ENCODE measurements around the gene STON1. TPM values are rescaled to one million over a fixed set of nuclear protein-coding genes. Genes with fewer than 3 reads are reported as not detected.
"Not testable (repeated sequence)": the region's sequence is repeated elsewhere in the genome, so short reads cannot be mapped to it uniquely, and the experiment has no call there.

Gene STON1
- total RNA-seq, 2 donors from 2014 or later = 34.0 to 48.7 TPM

GRCh38 chr2:48617618-48618017 is 87.7 kb downstream of the STON1 start, which contains the start of gene GTF2A1L:
Gene GTF2A1L, plus strand, starts transcription at chr2:48617856. Its CDS starts 19 bp downstream, at chr2:48617875.
- no peaks in the 10 kb centered on the region for H3K4me1 ChIP-seq (replicated peaks)
- TF ChIP-seq CTCF (IDR thresholded peaks at IDR 0.05) (no peak), POLR2A (IDR thresholded peaks at IDR 0.05) (no peak), POLR2AphosphoS5 (IDR thresholded peaks at IDR 0.05) (no peak)
- H3K27ac ChIP-seq = no peak within 1 kb of the TSS
- H3K36me3 ChIP-seq = no peaks in the 10 kb centered on the region
- no peaks in the 10 kb centered on the region for H3K9me3 ChIP-seq
- 79% methylated on average over 26 of the region's 26 CpGs for WGBS
- no peak within 1 kb of the TSS for H3K4me3 ChIP-seq
- intact Hi-C loops (cut with DNase I) = no loop called here
- no peak for DNase-seq (ENCODE audit: low spot score)
- H3K27me3 ChIP-seq (replicated peaks; ENCODE audit: insufficient read depth) = no peaks in the 10 kb centered on the region

- WGBS = 78% methylated on average over 2 of the region's 2 CpGs
- Histone ChIP-seq H3K9me3 (no peaks in the 10 kb centered on the region), H3K4me3 (no peak overlapping the region), H3K27me3 (replicated peaks; ENCODE audit: insufficient read depth) (no peaks in the 10 kb centered on the region), H3K27ac (no peak overlapping the region), H3K36me3 (no peaks in the 10 kb centered on the region), H3K4me1 (replicated peaks) (no peaks in the 10 kb centered on the region)
- no peak for DNase-seq (ENCODE audit: low spot score)
- intact Hi-C loops (cut with DNase I) = no loop called here
- TF ChIP-seq POLR2A (IDR thresholded peaks at IDR 0.05) = no peak
- TF ChIP-seq CTCF (IDR thresholded peaks at IDR 0.05) = no peak
- no peak for TF ChIP-seq POLR2AphosphoS5 (IDR thresholded peaks at IDR 0.05)
These were observed 89.6 kb downstream of the STON1 start for GRCh38 chr2:48619526-48619925.

GRCh38 chr2:48620604-48621003 is 90.7 kb downstream of the STON1 start:
- H3K4me1 ChIP-seq (replicated peaks) = no peaks in the 10 kb centered on the region
- no peak overlapping the region for H3K27ac ChIP-seq
- intact Hi-C loops (cut with DNase I) = no loop called here
- 99% methylated on average over 7 of the region's 7 CpGs for whole genome bisulfite sequencing
- no peaks in the 10 kb centered on the region for H3K27me3 ChIP-seq (replicated peaks; ENCODE audit: insufficient read depth)
- no peak for DNase-seq (ENCODE audit: low spot score)
- H3K4me3 ChIP-seq = no peak overlapping the region
- TF ChIP-seq CTCF (IDR thresholded peaks at IDR 0.05) (no peak), POLR2A (IDR thresholded peaks at IDR 0.05) (no peak), POLR2AphosphoS5 (IDR thresholded peaks at IDR 0.05) (no peak)
- H3K36me3 ChIP-seq = no peaks in the 10 kb centered on the region
- H3K9me3 ChIP-seq = no peaks in the 10 kb centered on the region

- H3K36me3 ChIP-seq; H3K9me3 ChIP-seq; H3K27me3 ChIP-seq (replicated peaks; ENCODE audit: insufficient read depth); intact Hi-C loops (cut with DNase I); H3K4me3 ChIP-seq; DNase-seq (ENCODE audit: low spot score); H3K27ac ChIP-seq; H3K4me1 ChIP-seq (replicated peaks): not testable (repeated sequence)
- WGBS = 90% methylated on average over 5 of the region's 5 CpGs
These were observed 92.7 kb downstream of the STON1 start for GRCh38 chr2:48622691-48623090.

- no peaks in the 10 kb centered on the region for H3K9me3 ChIP-seq
- TF ChIP-seq POLR2A (IDR thresholded peaks at IDR 0.05) = no peak
- no peak for TF ChIP-seq POLR2AphosphoS5 (IDR thresholded peaks at IDR 0.05)
- no peak for TF ChIP-seq CTCF (IDR thresholded peaks at IDR 0.05)
- H3K27me3 ChIP-seq (replicated peaks; ENCODE audit: insufficient read depth) = no peaks in the 10 kb centered on the region
- H3K27ac ChIP-seq = no peak overlapping the region
- intact Hi-C loops (cut with DNase I) = no loop called here
- no peaks in the 10 kb centered on the region for H3K4me1 ChIP-seq (replicated peaks)
- no peak overlapping the region for H3K4me3 ChIP-seq
- H3K36me3 ChIP-seq = no peaks in the 10 kb centered on the region
- DNase-seq (ENCODE audit: low spot score) = no peak
- WGBS = 88% methylated on average over 2 of the region's 2 CpGs
These were observed 94.7 kb downstream of the STON1 start for GRCh38 chr2:48624696-48625095.

Data from prostate gland (tissue), 2 donors.